LNCaP clone FGC (cell line): ENCODE measurements around the gene COPG2.

Source experiments
- DNase-seq: peaks from one replicate; pipeline ENCODE4 v3.0.0-alpha.2; 2011; ENCODE audit warnings: low read depth
- H3K4me3 ChIP-seq: 2 replicates; pipeline ENCODE4 v1.5.1; 2011; ENCODE audit warnings: mild to moderate bottlenecking, low read depth, low read length, control low read depth
- TF ChIP-seq, protein P1 (sequence below): IDR thresholded peaks from 2 replicates; pipeline ENCODE4 v1.5.1; 2012; ENCODE audit warnings: mild to moderate bottlenecking; ENCODE audit not compliant: control insufficient read depth, insufficient read depth; ENCODE audit errors: extremely low read depth

COPG2 gene

DNA sequence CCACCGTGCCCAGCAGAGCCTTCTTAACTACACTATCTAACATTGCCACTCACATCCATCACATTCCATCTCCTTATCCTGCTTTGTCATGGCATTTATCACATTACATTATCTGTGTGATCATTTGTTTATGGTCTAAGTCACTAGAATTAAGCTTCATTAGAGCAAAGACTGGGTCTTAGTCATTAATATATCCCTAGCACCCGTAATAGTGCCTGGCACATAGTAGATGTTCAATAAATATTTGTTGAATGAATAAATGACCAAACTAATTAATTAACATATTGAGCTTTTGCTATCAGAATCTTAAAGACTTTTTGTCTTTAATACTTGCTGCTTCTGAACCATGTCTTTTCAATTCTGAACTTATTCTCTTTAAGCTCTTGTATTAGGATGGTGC, 5.9 kb upstream of the COPG2 start:
- TF ChIP-seq, protein P1, sequence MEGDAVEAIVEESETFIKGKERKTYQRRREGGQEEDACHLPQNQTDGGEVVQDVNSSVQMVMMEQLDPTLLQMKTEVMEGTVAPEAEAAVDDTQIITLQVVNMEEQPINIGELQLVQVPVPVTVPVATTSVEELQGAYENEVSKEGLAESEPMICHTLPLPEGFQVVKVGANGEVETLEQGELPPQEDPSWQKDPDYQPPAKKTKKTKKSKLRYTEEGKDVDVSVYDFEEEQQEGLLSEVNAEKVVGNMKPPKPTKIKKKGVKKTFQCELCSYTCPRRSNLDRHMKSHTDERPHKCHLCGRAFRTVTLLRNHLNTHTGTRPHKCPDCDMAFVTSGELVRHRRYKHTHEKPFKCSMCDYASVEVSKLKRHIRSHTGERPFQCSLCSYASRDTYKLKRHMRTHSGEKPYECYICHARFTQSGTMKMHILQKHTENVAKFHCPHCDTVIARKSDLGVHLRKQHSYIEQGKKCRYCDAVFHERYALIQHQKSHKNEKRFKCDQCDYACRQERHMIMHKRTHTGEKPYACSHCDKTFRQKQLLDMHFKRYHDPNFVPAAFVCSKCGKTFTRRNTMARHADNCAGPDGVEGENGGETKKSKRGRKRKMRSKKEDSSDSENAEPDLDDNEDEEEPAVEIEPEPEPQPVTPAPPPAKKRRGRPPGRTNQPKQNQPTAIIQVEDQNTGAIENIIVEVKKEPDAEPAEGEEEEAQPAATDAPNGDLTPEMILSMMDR: no peak
- DNase-seq: no peak
- H3K4me3 ChIP-seq: no peak overlapping the region

DNA sequence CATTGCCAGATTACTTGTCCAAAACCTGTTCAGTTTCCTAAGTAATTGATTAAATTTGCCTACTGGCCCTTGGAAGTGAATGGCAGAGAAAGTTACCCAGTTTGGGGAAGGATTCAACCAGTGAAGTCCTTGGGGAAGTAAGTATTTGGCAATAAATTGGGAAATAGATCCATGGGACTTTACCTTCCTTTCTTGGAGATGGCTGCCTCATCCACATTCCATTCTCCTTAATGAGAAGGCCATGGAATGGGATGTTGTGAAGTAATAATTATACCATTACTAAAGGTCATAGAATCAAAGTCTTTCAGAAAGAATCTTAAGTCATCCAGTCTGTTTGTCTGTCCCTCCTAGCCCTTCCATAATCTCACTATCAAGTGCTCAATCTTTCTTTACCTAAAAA, 4.5 kb upstream of the COPG2 start:
- no peak for DNase-seq
- H3K4me3 ChIP-seq: no peak overlapping the region
- TF ChIP-seq, protein P1: no peak

DNA sequence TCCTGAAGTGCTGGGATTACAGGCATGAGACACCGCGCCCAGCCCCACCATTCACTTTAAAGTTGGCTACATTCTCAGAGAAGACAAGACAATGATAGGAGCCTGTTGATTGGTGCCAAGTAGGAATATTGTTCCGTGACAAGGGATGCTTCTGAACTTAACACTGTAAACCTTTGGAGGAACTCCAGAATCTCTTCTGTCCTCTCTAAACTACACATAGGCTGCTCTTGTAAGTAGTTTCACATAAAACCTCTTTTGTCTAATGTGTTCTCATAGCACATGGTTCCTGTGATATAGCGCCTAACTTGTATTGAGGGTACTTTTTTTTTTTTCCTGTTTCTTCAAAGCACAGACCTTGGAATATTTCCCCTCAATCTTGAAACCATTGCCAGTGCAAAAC, 3.6 kb upstream of the COPG2 start:
- no peak overlapping the region for H3K4me3 ChIP-seq
- TF ChIP-seq, protein P1: no peak
- DNase-seq: no peak

DNA sequence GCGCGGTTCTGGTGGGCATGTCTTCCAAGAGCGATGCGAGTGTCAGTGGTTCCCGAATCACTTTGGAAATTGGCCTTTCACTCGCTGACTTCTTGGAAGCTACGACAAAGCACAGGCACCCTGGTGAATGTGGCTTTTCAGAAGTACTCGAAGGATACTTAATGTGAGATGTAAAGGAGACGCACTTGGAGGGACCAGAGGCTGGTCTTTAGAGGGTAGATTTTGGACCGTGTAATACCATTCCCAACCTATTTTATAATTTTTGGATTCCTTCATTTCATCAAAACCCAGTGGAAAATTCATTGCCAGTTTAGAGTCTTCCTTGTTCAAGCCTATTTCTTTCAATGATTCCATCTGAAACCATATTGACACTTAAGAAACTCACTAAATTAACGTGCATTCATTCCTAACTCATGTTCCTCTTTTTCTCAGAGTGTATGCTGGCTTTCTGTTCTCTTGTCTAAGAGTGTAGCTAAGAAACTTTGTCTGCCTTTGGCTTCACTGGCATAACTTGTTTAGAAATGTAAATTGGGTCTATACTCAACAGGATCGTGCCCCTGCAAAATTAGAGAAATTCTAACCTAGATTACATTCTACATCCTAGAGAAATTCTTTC, 645 bp upstream of the COPG2 start:
- TF ChIP-seq, protein P1: no peak
- peak overlapping the region; percentile 78 for H3K4me3 ChIP-seq
- no peak for DNase-seq

DNA sequence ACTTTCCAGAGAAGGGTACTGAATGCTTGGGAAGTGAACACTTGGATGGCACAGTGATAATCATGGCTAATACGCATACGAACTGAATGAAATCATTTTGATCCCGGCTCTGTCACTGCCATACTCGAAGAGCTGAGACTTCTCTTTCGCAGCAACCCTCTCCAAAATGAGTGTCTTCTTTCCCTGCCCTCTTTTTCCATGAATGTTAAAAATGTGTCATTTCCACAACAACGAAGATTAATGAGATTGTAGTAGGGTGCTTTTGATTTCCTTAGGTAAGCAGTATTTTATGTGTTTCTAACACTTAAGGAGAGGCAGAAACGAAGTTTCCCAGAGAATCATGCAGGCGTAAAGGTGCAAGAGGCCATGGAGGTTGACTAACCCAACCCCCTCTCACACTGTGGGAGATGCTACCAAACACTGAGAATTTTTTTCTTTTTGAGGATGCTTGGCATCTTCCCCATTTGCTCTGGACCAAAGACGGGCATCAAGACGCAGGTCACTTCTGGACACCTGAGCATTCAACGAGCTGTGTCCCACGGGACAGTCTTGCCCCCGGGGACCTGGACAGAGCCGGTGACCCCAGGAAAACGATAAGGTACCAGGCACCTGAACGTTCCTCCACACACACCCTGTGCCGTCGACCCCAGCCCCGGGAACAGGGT, 823 bp downstream of the COPG2 start:
- TF ChIP-seq, protein P1: no peak
- H3K4me3 ChIP-seq: peak overlapping the region; percentile 78
- DNase-seq: no peak

DNA sequence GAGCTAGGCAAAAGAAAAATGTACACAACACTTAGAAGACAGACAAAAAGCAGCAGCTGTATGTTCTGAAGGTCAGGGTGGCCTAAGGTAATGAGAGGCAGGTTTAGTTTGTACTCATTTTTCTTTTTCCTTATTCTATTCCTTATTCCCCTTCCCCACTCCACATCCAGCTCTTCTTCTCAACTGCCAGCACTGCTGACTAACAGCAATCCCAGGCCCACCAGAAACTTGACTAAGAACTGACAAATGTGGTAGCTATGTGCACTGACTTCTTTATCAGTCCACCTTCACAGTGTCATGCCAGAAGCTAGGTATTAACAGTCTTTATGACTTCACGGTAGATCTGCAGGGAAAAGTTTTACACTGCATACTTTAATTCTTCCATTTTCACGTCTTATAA, 6.1 kb downstream of the COPG2 start:
- H3K4me3 ChIP-seq: no peak overlapping the region
- DNase-seq: no peak
- TF ChIP-seq, protein P1: no peak

DNA sequence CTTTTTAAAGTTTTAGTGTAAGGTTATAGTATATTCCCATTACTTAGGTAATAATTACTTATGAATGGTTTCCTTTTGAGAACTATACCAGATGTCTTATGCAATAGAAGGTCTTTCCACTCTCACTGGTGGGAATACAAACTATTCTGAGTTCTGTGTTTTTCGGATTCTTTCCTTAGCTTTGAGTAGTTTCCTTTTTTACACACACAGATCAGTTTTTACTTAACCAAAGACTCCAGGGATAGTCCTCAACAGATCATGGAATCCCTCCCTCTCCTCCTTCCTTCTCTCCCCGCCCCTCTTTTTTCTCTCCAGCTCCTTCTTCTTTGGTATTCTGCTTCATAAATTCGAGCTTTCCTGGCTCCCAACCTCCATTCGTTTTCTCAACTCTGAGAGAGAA, 13.3 kb downstream of the COPG2 start:
- no peak overlapping the region for H3K4me3 ChIP-seq
- TF ChIP-seq, protein P1: no peak
- no peak for DNase-seq
